Measurements from ENCODE around the gene CAMSAP3.

The CAMSAP3 gene

GRCh38 chr19:7614859-7615741 lies 19.4 kb downstream of the CAMSAP3 start:
- no peak overlapping the region for H3K4me2 ChIP-seq
- H4K20me1 ChIP-seq (ENCODE audit: insufficient read depth): no peaks in the 10 kb centered on the region
- no peak overlapping the region for H2AFZ ChIP-seq (ENCODE audit: low read depth)
- no peaks in the 10 kb centered on the region for H3K4me1 ChIP-seq (ENCODE audit: low read depth, poor library complexity, severe bottlenecking)
- no peak overlapping the region for H3K9ac ChIP-seq
- no peak overlapping the region for H3K27ac ChIP-seq
- no peak overlapping the region for H3K4me3 ChIP-seq (IDR thresholded peaks at IDR 0.05; ENCODE audit: insufficient read depth, low read depth, low read length)
- no peaks in the 10 kb centered on the region for H3K36me3 ChIP-seq (ENCODE audit: insufficient read depth)
- H3K27me3 ChIP-seq (ENCODE audit: insufficient read depth, low read depth): no peaks in the 10 kb centered on the region
- TF ChIP-seq CTCF (conservative IDR thresholded peaks at IDR 0.05; ENCODE audit: low read depth, low read length): no peak
- H3K79me2 ChIP-seq (ENCODE audit: insufficient read depth, low read depth): no peaks in the 10 kb centered on the region

- Histone ChIP-seq H3K4me1 (ENCODE audit: low read depth, poor library complexity, severe bottlenecking) (no peaks in the 10 kb centered on the region), H3K27me3 (ENCODE audit: insufficient read depth, low read depth) (no peaks in the 10 kb centered on the region), H3K4me2 (no peak overlapping the region), H3K4me3 (IDR thresholded peaks at IDR 0.05; ENCODE audit: insufficient read depth, low read depth, low read length) (no peak overlapping the region), H3K9ac (no peak overlapping the region), H2AFZ (ENCODE audit: low read depth) (no peak overlapping the region), H3K79me2 (ENCODE audit: insufficient read depth, low read depth) (no peaks in the 10 kb centered on the region), H4K20me1 (ENCODE audit: insufficient read depth) (no peaks in the 10 kb centered on the region), H3K27ac (no peak overlapping the region), H3K36me3 (ENCODE audit: insufficient read depth) (no peaks in the 10 kb centered on the region)
- TF ChIP-seq CTCF (conservative IDR thresholded peaks at IDR 0.05; ENCODE audit: low read depth, low read length): no peak
These were observed 21.5 kb downstream of the CAMSAP3 start for GRCh38 chr19:7617172-7617571.

- H3K27ac ChIP-seq: no peak overlapping the region
- no peak overlapping the region for H2AFZ ChIP-seq (ENCODE audit: low read depth)
- H3K27me3 ChIP-seq (ENCODE audit: insufficient read depth, low read depth): no peaks in the 10 kb centered on the region
- no peaks in the 10 kb centered on the region for H3K36me3 ChIP-seq (ENCODE audit: insufficient read depth)
- no peaks in the 10 kb centered on the region for H3K79me2 ChIP-seq (ENCODE audit: insufficient read depth, low read depth)
- no peak overlapping the region for H3K4me3 ChIP-seq (IDR thresholded peaks at IDR 0.05; ENCODE audit: insufficient read depth, low read depth, low read length)
- H3K4me2 ChIP-seq: no peak overlapping the region
- no peaks in the 10 kb centered on the region for H3K4me1 ChIP-seq (ENCODE audit: low read depth, poor library complexity, severe bottlenecking)
- TF ChIP-seq CTCF (conservative IDR thresholded peaks at IDR 0.05; ENCODE audit: low read depth, low read length): no peak
- no peaks in the 10 kb centered on the region for H4K20me1 ChIP-seq (ENCODE audit: insufficient read depth)
- H3K9ac ChIP-seq: no peak overlapping the region
These were observed 22.1 kb downstream of the CAMSAP3 start for GRCh38 chr19:7617735-7618134.

GRCh38 chr19:7618348-7618747 lies 22.7 kb downstream of the CAMSAP3 start:
- Histone ChIP-seq H3K4me1 (ENCODE audit: low read depth, poor library complexity, severe bottlenecking) (no peaks in the 10 kb centered on the region), H3K27me3 (ENCODE audit: insufficient read depth, low read depth) (no peaks in the 10 kb centered on the region), H3K27ac (no peak overlapping the region), H3K4me2 (no peak overlapping the region), H4K20me1 (ENCODE audit: insufficient read depth) (no peaks in the 10 kb centered on the region), H3K79me2 (ENCODE audit: insufficient read depth, low read depth) (no peaks in the 10 kb centered on the region), H2AFZ (ENCODE audit: low read depth) (no peak overlapping the region), H3K4me3 (IDR thresholded peaks at IDR 0.05; ENCODE audit: insufficient read depth, low read depth, low read length) (no peak overlapping the region), H3K9ac (no peak overlapping the region), H3K36me3 (ENCODE audit: insufficient read depth) (no peaks in the 10 kb centered on the region)
- TF ChIP-seq CTCF (conservative IDR thresholded peaks at IDR 0.05; ENCODE audit: low read depth, low read length): no peak
